NCI-H1092 (cell line): Measurements from ENCODE around the gene GLYATL2.

Source experiments
- DNase-seq: peaks from one replicate; lab custom pipeline; 2025; lab: John Stamatoyannopoulos, UW

GLYATL2 gene

GRCh38 chr11:58844361-58845005 lies at the start of gene GLYATL2:
Gene GLYATL2, minus strand, starts transcription at chr11:58844704. Its CDS starts 5,092 bp downstream, at chr11:58839612.
- DNase-seq, result no peak

GRCh38 chr11:58893899-58894298 lies 49.4 kb upstream of the GLYATL2 start:
- DNase-seq, result no peak

- no peak for DNase-seq
Measured at GRCh38 chr11:58888579-58888978, 44.1 kb upstream of the GLYATL2 start.

GRCh38 chr11:58887452-58887851 lies 42.9 kb upstream of the GLYATL2 start:
- DNase-seq, result no peak

GRCh38 chr11:58880625-58881024 lies 36.1 kb upstream of the GLYATL2 start:
- DNase-seq, result no peak

GRCh38 chr11:58880166-58880565 lies 35.7 kb upstream of the GLYATL2 start:
- DNase-seq, result no peak

- no peak for DNase-seq
Measured at GRCh38 chr11:58867556-58867955, 23.1 kb upstream of the GLYATL2 start.

GRCh38 chr11:58866788-58867187 lies 22.3 kb upstream of the GLYATL2 start:
- DNase-seq, result no peak

GRCh38 chr11:58864335-58864734 lies 19.8 kb upstream of the GLYATL2 start:
- no peak for DNase-seq

- DNase-seq, result no peak
Measured at GRCh38 chr11:58863697-58864096, 19.2 kb upstream of the GLYATL2 start.

GRCh38 chr11:58861533-58861932 lies 17.0 kb upstream of the GLYATL2 start:
- no peak for DNase-seq

GRCh38 chr11:58856806-58857205 lies 12.3 kb upstream of the GLYATL2 start:
- DNase-seq, result no peak

- DNase-seq, result no peak
Measured at GRCh38 chr11:58845386-58845785, 882 bp upstream of the GLYATL2 start.

GRCh38 chr11:58837707-58838388 lies 6.7 kb downstream of the GLYATL2 start:
- no peak for DNase-seq

GRCh38 chr11:58832056-58832645 lies 12.4 kb downstream of the GLYATL2 start:
- DNase-seq, result no peak

GRCh38 chr11:58830673-58831301 lies 13.7 kb downstream of the GLYATL2 start:
- DNase-seq, result no peak

GRCh38 chr11:58829786-58830185 lies 14.7 kb downstream of the GLYATL2 start:
- DNase-seq, result no peak

- DNase-seq, result no peak
Measured at GRCh38 chr11:58813693-58814092, 30.8 kb downstream of the GLYATL2 start.

GRCh38 chr11:58811499-58811898 lies 33.0 kb downstream of the GLYATL2 start:
- no peak for DNase-seq

- DNase-seq, result no peak
Measured at GRCh38 chr11:58807343-58807742, 37.2 kb downstream of the GLYATL2 start.

GRCh38 chr11:58805065-58805464 lies 39.4 kb downstream of the GLYATL2 start:
- DNase-seq, result no peak

GRCh38 chr11:58801974-58802545 lies 42.4 kb downstream of the GLYATL2 start:
- DNase-seq, result no peak

GRCh38 chr11:58801302-58801701 lies 43.2 kb downstream of the GLYATL2 start:
- DNase-seq, result no peak
